Upper lobe of right lung (tissue), 1 donor: ENCODE measurements around the gene DNAJC22. TPM values are rescaled to one million over a fixed set of nuclear protein-coding genes. Genes with fewer than 3 reads are reported as not detected.
A peak's percentile ranks its signal among the peaks of the same experiment; 100 is the strongest.

Experiments
- ATAC-seq: fragments of 200-7000 bp; cut with Tn5 transposase; one replicate; pipeline ENCODE4 v1.9.1; 2020; ENCODE audit warnings: mild to moderate bottlenecking, moderate library complexity
- DNase-seq: peaks from one replicate; pipeline ENCODE4 v3.0.0-alpha.2; 2020
- H3K27ac ChIP-seq: fragments of 200-600 bp; one replicate; pipeline ENCODE4 v1.8.0; 2022
- H3K27me3 ChIP-seq: fragments of 200-600 bp; one replicate; pipeline ENCODE4 v1.8.0; 2022; ENCODE audit warnings: mild to moderate bottlenecking
- H3K36me3 ChIP-seq: fragments of 200-600 bp; one replicate; pipeline ENCODE4 v1.8.0; 2022
- H3K4me1 ChIP-seq: fragments of 200-600 bp; one replicate; pipeline ENCODE4 v1.8.0; 2022
- H3K4me3 ChIP-seq: fragments of 200-600 bp; one replicate; pipeline ENCODE4 v1.8.0; 2022; ENCODE audit warnings: mild to moderate bottlenecking
- H3K9me3 ChIP-seq: fragments of 200-600 bp; one replicate; pipeline ENCODE4 v1.8.0; 2022
- intact Hi-C: fragments of 100-400 bp; cut with DNase I; formaldehyde crosslinking; loops from one replicate; pipeline ENCODE4 v1.11.0; 2022
- total RNA-seq: library from RNA; stranded (reverse); fragmentation: NEBNext Ultra II Directional; extraction: Animal tissue kit (Norgen Biotek cat#: 25700); gene quantifications from one replicate; pipeline ENCODE4 v1.2.1, GENCODE V29; 2021
- TF ChIP-seq, protein P1 (sequence below): fragments of 200-600 bp; IDR thresholded peaks from one replicate; pipeline ENCODE4 v1.8.0; 2022; ENCODE audit warnings: antibody characterized with exemption
- donor health status: DM: no; HTN: yes; CAD: no; lungs with severe emphysema.

The DNAJC22 gene
- total RNA-seq, 1 donor from 2014 or later: 0.67 TPM

DNA sequence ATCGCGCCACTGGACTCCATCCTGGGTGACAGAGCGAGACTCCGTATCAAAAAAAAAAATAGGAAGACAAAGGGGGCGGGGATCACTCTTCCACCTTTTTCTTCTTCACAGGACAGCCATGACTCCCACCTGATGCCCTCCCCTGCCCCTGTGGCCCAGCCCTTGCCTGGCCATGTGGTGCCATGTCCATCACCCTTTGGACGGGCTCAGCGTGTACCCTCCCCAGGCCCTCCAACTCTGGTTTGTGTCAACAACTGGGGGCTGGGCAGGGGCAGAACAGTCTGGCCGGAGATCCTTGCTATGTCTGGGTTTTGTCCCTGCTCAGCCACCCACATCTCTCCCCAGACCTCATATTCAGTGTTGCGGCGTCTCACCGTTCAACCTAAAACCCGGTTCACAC, 17.9 kb upstream of the DNAJC22 start:
- ATAC-seq (no peak), DNase-seq (peak; percentile 39)
- peaks cover 13% of the 10 kb centered on the region for H3K27me3 ChIP-seq
- no peak overlapping the region for H3K4me3 ChIP-seq
- H3K4me1 ChIP-seq: peaks cover 4% of the 10 kb centered on the region
- H3K27ac ChIP-seq: no peak overlapping the region
- no peaks in the 10 kb centered on the region for H3K36me3 ChIP-seq
- no peaks in the 10 kb centered on the region for H3K9me3 ChIP-seq
- TF ChIP-seq, protein P1, sequence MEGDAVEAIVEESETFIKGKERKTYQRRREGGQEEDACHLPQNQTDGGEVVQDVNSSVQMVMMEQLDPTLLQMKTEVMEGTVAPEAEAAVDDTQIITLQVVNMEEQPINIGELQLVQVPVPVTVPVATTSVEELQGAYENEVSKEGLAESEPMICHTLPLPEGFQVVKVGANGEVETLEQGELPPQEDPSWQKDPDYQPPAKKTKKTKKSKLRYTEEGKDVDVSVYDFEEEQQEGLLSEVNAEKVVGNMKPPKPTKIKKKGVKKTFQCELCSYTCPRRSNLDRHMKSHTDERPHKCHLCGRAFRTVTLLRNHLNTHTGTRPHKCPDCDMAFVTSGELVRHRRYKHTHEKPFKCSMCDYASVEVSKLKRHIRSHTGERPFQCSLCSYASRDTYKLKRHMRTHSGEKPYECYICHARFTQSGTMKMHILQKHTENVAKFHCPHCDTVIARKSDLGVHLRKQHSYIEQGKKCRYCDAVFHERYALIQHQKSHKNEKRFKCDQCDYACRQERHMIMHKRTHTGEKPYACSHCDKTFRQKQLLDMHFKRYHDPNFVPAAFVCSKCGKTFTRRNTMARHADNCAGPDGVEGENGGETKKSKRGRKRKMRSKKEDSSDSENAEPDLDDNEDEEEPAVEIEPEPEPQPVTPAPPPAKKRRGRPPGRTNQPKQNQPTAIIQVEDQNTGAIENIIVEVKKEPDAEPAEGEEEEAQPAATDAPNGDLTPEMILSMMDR: no peak
- intact Hi-C loops: no loop called here

DNA sequence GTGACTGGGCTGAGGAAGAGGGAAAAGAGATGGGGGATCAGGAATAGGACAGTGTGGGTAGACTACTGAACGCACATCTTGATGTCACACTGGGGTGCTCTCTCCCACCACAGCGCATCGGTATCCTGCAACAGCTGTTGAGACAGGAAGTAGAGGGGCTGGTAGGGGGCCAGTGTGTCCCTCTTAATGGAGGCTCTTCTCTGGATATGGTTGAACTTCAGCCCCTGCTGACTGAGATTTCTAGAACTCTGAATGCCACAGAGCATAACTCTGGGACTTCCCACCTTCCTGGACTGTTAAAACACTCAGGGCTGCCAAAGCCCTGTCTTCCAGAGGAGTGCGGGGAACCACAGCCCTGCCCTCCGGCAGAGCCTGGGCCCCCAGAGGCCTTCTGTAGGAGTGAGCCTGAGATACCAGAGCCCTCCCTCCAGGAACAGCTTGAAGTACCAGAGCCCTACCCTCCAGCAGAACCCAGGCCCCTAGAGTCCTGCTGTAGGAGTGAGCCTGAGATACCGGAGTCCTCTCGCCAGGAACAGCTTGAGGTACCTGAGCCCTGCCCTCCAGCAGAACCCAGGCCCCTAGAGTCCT, 16.6 kb upstream of the DNAJC22 start:
- TF ChIP-seq, protein P1: no peak
- intact Hi-C loops: no loop called here

DNA sequence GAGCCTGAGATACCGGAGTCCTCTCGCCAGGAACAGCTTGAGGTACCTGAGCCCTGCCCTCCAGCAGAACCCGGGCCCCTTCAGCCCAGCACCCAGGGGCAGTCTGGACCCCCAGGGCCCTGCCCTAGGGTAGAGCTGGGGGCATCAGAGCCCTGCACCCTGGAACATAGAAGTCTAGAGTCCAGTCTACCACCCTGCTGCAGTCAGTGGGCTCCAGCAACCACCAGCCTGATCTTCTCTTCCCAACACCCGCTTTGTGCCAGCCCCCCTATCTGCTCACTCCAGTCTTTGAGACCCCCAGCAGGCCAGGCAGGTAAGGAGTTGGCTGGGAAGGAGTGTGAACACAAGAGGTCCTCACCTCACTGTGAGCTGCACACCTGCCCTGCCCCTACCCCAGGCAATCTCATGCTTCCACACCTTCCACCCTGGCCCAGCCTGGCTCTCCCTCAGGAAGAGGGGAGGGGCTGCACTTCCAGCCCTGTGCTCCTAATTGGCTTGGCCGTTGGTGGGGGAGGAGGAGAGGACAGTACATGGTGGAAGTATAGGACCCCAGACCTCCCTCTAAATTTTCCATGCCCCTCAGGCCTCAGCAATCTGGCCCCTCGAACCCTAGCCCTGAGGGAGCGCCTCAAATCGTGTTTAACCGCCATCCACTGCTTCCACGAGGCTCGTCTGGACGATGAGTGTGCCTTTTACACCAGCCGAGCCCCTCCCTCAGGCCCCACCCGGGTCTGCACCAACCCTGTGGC, 15.9 kb upstream of the DNAJC22 start:
- Histone ChIP-seq H3K27ac (no peak overlapping the region), H3K9me3 (no peaks in the 10 kb centered on the region), H3K4me1 (peaks cover 4% of the 10 kb centered on the region), H3K27me3 (peaks cover 33% of the 10 kb centered on the region), H3K36me3 (no peaks in the 10 kb centered on the region), H3K4me3 (no peak overlapping the region)
- TF ChIP-seq, protein P1: no peak
- intact Hi-C loops: no loop called here
- DNase-seq: peak; percentile 55
- no peak for ATAC-seq

More for the DNA sequence above, 16.6 kb upstream of the DNAJC22 start:
- Histone ChIP-seq H3K4me1 (peaks cover 4% of the 10 kb centered on the region), H3K27me3 (peaks cover 26% of the 10 kb centered on the region), H3K4me3 (no peak overlapping the region), H3K36me3 (no peaks in the 10 kb centered on the region), H3K9me3 (no peaks in the 10 kb centered on the region), H3K27ac (no peak overlapping the region)
- ATAC-seq (no peak), DNase-seq (no peak)

DNA sequence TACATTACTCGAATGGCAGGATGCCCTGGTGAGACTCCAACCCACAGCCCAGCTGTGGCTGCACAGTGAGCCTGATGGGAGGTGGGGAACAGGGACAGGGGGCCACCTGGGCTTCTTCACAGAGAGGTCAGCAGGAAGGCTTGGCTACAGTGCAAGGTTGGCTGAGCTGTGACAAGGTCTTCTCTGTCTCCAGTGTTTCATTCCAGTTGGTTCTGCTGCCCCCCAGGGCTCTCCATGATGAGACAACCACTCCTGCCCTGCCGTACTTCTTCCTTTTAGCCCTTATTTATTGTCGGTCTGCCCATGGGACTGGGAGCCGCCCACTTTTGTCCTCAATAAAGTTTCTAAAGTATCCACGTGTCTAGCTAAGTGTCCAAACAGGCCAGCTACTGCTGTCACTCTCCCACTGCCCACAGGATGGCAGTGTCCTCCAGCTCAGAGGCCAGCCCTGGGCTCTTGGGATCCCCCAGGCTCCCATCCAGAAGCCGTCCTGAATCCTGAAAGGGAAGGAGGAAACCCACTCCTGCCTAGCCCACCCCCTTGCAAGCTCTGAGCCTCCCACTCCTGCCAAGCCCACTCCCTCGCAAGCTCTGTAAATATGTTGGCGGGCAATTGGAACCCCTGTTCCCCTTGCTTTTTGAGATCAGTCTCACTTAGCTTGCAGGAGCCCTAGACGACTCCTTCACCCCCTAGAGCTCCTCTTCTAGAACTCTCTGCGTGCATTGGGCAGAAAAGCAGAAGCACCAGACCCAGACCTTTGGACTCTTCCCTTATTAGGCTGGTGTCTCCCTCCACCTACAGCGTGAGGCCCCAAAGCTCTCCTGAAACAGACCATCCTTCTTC, 15.1 kb upstream of the DNAJC22 start:
- Histone ChIP-seq H3K27ac (no peak overlapping the region), H3K9me3 (no peaks in the 10 kb centered on the region), H3K4me1 (peaks cover 8% of the 10 kb centered on the region), H3K27me3 (peaks cover 41% of the 10 kb centered on the region), H3K4me3 (no peak overlapping the region), H3K36me3 (no peaks in the 10 kb centered on the region)
- TF ChIP-seq, protein P1: peak; percentile 70
- peak; percentile 80 for DNase-seq
- intact Hi-C loops: no loop called here
- peak; percentile 92 for ATAC-seq

DNA sequence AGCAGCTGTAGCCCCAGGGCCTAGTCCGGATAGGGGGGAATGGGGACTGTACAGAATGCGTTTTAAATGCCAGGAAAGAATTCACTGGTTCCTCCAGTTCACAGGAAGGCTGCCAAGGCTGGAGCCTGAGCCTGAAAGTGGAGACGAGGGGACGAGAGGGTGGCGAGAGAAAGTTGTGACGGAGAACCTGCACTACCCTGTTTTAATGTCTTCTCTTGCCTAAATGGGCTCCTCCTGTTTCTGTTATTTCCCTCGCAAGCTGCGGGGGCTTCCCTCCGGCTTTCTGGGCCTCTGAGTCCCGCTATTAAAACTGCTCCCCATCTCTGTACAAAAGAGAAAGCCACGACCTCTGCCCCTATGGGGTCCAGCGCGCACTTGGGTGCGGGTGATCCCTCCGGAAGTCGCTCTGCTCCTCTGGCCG, 14.2 kb upstream of the DNAJC22 start:
- Histone ChIP-seq H3K9me3 (no peaks in the 10 kb centered on the region), H3K27me3 (peaks cover 49% of the 10 kb centered on the region), H3K4me1 (peaks cover 17% of the 10 kb centered on the region), H3K36me3 (no peaks in the 10 kb centered on the region), H3K4me3 (no peak overlapping the region), H3K27ac (no peak overlapping the region)
- intact Hi-C loops: no loop called here
- no peak for ATAC-seq
- TF ChIP-seq, protein P1: no peak
- DNase-seq: peak; percentile 21
